NCI-H510A treated with DMSO at 0.1 percent for 48 hours (cell line): ENCODE measurements around the gene KIRREL3.

Experiments
- DNase-seq: peaks from one replicate; lab custom pipeline; 2025; lab: John Stamatoyannopoulos, UW

The KIRREL3 gene

DNA sequence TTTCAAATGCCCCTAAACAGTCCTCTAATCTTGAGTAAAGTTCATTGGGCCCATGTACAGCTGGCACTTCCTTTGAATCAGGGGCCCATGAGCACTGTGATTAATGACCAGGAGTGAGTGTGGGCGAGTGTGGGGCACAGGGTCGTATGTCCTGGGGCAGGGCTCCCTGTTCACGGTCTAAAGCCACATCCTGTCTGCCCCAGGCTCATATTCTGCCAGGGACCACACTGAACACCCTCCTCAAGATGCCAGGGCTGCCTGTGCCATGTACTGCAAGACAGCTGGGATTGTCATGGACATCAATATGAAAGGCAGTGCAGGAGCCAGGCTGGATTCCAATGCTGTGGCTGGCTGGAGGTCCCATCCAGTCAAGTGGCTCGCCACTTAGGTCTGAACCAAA is 130.5 kb downstream of the KIRREL3 start:
- DNase-seq: no peak

GRCh38 chr11:126868741-126869140 is 131.8 kb downstream of the KIRREL3 start:
- DNase-seq: no peak

DNA sequence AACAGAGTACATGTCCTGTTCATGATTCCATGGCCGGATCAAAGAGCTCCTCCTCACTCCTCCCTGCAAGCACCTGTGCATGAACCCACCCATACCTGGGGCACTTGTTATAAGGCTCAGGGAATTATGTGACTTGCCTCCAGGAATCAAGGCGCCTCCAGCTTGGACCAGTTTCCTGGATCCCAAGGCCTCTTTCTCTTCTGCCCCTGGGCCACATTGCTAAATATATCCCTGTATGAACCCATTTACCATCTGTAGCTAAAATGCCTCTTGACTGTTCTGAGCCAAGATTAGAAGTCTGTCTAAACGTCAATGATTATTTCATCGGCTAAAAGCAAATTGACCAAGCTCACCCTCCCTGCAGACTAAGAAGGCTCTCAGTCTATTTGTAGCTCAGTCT is 135.6 kb downstream of the KIRREL3 start:
- DNase-seq: no peak

GRCh38 chr11:126863294-126863997 is 137.1 kb downstream of the KIRREL3 start:
- no peak for DNase-seq

DNA sequence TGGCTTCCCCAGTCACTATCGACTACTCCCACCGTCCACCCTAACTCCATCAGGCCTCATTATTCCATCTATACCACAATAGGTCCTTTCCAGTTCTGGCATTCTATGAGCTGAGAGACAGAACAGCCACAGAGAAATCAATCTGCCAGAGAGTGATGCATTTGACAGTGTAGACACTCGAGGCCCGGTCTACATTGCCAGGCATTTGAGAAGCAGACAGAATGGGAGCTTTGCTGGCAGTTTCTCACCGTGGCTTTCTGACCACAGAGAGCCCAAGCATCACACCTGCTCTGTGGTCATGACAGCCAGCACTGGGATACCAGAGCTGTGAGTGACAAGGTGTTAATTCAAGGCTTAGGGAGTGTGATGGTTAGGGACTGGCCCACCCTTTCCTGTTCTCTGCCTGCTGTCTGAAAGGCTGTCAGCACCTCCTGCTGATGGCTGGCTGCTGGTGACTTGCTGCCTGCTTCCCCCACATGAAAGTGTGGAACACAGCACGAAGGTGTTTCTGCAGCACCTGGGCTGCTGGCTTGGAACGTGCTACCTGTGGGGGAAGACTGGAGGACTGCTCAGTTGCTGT is 137.8 kb downstream of the KIRREL3 start:
- peak; percentile 61 for DNase-seq

DNA sequence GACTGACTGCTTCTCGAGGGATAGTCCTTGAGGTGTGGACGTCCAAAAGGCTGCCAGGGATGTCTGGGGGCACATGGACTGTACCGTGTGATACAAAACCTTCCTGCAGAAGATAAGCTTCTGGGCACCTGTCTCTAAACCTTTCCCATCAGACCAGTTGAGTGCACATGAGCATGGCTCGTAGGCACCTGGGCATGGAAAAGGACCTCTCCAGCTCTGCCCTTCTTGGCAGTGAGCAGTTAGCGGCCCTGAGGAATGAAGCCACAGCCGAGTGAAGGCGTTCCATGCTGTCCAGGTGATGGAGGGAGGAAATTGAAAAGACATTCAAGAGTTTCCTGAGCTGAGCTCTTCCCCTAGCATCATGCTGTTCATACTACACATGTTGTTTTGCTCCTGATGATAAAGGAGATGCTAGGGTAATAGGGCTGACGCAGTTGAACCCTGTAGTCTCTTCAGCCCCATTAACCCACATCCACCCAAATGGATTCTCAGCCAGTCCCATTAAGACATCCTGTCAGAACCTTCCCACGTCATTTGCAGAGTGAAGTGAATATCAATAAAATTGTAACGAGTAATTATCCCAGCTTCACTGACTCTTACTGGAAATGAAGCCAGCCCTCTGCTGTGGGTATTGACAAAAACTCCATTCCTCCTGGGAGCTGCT is 138.6 kb downstream of the KIRREL3 start:
- DNase-seq: peak; percentile 22

- DNase-seq: peak; percentile 89
These were observed 142.4 kb downstream of the KIRREL3 start for GRCh38 chr11:126857860-126858808.

DNA sequence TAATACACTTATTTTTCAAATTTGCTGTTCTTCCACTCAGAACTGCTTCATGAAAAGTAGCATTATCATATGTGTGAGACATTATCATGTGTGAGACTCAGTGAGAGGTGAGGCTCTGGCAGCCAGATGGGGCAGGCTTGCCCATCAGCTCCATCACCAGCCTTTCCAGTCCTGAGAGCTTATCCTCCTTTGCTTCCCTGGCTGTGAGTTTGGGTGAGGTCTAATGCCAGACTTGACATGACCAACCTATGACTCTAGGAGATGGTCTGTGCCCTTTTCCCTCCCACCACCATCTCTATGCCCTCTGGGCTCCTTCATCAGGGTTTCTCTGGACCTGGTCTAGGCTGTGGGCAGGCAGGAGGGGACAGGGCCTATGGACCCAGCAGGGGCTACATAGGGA is 145.0 kb downstream of the KIRREL3 start:
- no peak for DNase-seq

- no peak for DNase-seq
These were observed 146.8 kb downstream of the KIRREL3 start for GRCh38 chr11:126853732-126854131.

DNA sequence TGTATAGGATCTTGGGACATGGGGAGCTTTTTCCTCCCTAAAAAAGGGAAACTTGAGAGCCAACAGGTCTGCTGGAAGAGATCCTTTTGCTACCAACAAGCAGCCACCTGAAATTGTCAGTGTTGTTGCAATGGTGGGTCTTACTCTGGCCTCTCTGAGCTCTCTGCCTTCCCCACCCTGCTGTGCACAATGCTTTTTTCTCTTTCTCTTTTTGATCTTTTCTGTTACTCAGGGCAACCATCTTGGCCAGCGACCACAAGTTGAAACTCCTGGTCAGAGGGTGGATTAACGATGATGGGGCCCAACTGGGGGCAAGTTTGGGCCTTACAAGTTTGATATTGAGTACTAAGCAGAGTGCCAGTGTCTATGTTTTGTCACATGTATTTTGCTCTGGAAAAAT is 155.8 kb downstream of the KIRREL3 start:
- DNase-seq: no peak

DNA sequence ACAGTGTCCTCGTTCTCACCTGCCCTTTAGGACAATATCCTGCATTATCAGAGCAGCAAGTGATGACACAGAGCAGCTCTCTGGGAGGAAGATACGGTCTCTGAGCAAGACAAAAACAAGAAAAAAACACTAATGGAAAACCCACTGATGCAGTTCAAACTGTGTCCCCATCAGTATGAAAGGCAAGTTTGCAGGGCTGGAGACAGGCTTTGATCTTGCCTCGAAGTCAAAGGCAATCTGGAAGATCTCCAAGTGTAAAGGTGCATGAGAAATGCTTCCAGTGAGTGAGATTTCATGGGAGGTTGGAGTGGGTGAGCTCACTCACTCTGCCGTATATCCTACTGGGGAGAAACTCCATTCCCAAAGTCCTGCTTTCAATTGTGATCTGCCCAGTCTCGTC is 157.5 kb downstream of the KIRREL3 start:
- no peak for DNase-seq

DNA sequence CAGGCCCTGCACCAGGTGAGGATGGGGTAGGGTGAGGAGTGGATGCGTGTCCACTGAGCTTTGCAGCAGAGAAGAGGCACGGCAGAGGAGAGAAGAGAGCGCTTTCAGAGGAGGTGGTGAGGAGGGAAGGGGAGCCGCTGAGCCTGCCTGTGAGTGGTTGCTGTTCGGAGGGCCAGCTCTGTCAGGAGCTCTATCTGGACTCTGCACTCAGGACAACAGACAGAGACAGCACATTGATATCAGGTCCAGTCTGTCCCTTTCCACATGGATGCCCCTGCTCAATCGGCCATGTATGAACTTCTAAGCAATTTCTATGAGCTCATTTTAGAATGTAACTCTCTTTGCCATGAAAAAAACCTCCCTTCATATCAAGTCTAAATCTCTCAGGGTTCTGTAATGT is 158.6 kb downstream of the KIRREL3 start:
- DNase-seq: no peak

DNA sequence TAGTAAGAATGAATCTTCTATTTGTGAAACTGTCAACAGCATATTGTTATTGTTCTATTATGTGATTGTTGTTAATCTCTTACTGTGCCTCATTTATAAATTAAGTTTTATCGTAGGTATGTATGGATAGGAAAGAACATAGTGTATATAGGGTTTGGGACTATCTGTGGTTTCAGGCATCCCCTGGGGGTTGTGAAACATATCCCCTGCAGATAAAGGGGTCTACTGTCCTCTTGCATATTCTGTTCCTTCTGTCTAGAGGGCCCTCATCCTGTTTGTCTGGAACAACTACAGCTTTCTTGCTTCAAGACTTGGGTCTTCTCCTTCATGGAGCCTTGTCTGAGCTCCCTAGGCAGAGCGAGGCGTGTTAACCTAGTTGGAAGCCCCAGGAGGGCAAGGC is 159.6 kb downstream of the KIRREL3 start:
- no peak for DNase-seq

GRCh38 chr11:126840201-126840886 is 160.2 kb downstream of the KIRREL3 start:
- DNase-seq: no peak

DNA sequence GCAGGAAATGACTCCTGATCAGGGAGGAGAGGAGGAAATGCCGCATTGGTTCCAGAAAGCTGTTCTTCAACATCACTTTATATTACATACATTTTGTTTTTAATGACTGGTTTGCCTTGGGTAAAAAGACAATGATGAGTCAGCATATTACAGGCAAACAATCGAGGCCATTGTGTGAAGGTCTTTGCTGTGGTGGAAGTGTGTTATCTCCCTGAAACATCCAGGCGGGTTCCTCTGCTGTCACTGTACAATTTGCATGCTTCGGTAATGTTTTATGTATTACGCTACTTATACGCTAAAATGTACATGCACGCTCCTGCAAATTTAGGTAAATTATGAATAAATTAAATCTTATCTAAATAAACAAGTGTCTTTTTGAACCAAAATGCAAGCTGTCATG is 161.1 kb downstream of the KIRREL3 start:
- DNase-seq: no peak

DNA sequence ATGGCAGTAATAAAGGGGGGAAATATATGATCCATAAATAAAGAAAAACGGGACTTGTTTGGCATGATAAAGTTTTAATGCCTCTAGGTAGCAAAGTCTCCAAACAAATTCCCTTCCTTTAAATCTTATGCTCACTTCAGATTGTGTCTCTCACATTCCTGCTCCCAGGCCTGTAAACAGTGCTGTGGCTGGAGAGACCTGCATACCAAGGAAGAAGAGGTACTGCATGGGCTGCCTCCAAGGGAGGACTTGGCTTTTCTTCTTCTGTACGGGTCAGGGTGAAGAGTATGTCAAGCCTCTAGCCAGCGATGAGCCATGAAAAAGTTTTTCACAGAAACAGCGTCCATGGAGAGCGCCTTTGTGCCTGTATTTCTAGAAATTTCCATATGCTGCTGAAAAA is 161.8 kb downstream of the KIRREL3 start:
- no peak for DNase-seq

GRCh38 chr11:126837581-126837980 is 163.0 kb downstream of the KIRREL3 start:
- DNase-seq: no peak

- DNase-seq: no peak
These were observed 166.0 kb downstream of the KIRREL3 start for GRCh38 chr11:126834573-126834972.

GRCh38 chr11:126834149-126834548 is 166.4 kb downstream of the KIRREL3 start:
- DNase-seq: no peak

- DNase-seq: peak; percentile 99
These were observed 167.5 kb downstream of the KIRREL3 start for GRCh38 chr11:126833065-126833464.

DNA sequence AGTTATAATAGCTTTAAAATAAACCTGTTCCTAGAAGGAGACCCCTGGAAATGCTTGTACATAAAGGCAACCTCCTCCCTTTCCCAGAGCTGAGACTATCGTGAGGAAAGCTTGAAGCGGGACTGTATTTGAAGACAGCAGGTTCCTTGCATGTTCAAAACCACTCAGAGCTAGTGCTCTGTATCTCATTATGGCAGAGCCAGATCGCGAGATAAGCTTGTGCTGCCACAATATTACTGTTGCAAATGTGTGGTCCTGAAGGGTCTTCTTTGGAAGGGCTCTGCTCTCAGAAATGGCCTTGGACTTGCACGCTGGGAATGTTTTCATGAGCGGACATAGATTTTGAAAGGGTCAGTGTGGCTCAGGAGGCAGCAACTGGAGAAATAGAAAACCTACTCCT is 168.2 kb downstream of the KIRREL3 start:
- DNase-seq: no peak
